ENCODE data around the gene MED12L.

MED12L gene

DNA sequence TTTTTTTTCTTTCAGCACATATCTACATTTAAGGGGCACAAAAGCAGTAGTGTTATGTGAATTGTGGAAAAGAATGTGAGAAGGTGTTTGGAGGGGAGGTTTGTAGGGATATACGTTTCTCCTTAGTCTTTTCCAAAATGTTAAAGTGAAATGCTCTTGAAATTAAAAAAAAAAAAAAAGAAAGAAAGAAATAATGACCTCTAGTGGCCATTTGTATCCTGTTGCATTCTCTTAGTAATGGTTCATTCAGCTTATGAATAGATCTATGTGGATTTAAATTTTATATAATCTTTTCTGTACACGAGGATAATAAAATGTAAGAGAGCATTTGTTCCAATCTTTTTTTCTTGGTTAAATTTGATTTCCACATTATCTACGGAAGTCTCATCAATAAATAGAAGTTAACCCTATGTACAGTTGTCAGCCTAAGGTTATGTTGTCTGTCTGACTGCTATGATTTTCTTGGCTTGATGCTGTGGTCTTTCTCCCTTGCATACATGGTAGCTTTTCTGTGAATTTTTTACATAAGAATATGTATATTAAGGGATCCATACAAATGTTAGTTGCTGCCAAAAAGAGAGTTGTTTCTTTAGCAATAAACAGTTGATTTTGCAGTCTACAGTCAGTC lies 242.2 kb downstream of the MED12L start:
- Histone ChIP-seq H4K20me1 (ENCODE audit: insufficient read depth, low read length) (no peaks in the 10 kb centered on the region), H3K4me2 (ENCODE audit: low read length) (no peak overlapping the region), H3K9me2 (ENCODE audit: low read depth, low read length) (no peaks in the 10 kb centered on the region), H3K27ac (ENCODE audit: low read depth, low read length, poor library complexity, severe bottlenecking) (no peak overlapping the region), H3K9ac (ENCODE audit: low read length) (no peak overlapping the region), H3K9me3 (ENCODE audit: low read length) (no peaks in the 10 kb centered on the region), H3F3A (ENCODE audit: insufficient read depth, low read length) (no peaks in the 10 kb centered on the region), H3K4me1 (ENCODE audit: insufficient read depth, low read length, severe bottlenecking) (peaks cover 8% of the 10 kb centered on the region), H3K27me3 (ENCODE audit: insufficient read depth, low read length) (no peaks in the 10 kb centered on the region), H3K4me3 (ENCODE audit: low read depth, low read length, poor library complexity, severe bottlenecking) (no peak overlapping the region), H3K79me2 (ENCODE audit: insufficient read depth, low read length) (no peaks in the 10 kb centered on the region), H3K36me3 (ENCODE audit: insufficient read depth, low read length) (no peaks in the 10 kb centered on the region), H2AFZ (ENCODE audit: low read length) (no peak overlapping the region)
- TF ChIP-seq, protein P1, sequence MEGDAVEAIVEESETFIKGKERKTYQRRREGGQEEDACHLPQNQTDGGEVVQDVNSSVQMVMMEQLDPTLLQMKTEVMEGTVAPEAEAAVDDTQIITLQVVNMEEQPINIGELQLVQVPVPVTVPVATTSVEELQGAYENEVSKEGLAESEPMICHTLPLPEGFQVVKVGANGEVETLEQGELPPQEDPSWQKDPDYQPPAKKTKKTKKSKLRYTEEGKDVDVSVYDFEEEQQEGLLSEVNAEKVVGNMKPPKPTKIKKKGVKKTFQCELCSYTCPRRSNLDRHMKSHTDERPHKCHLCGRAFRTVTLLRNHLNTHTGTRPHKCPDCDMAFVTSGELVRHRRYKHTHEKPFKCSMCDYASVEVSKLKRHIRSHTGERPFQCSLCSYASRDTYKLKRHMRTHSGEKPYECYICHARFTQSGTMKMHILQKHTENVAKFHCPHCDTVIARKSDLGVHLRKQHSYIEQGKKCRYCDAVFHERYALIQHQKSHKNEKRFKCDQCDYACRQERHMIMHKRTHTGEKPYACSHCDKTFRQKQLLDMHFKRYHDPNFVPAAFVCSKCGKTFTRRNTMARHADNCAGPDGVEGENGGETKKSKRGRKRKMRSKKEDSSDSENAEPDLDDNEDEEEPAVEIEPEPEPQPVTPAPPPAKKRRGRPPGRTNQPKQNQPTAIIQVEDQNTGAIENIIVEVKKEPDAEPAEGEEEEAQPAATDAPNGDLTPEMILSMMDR (IDR thresholded peaks at IDR 0.05; ENCODE audit: low read length) = peak; percentile 74
- TF ChIP-seq EZH2 (IDR thresholded peaks at IDR 0.05; ENCODE audit: borderline replicate concordance, low read length) = no peak

DNA sequence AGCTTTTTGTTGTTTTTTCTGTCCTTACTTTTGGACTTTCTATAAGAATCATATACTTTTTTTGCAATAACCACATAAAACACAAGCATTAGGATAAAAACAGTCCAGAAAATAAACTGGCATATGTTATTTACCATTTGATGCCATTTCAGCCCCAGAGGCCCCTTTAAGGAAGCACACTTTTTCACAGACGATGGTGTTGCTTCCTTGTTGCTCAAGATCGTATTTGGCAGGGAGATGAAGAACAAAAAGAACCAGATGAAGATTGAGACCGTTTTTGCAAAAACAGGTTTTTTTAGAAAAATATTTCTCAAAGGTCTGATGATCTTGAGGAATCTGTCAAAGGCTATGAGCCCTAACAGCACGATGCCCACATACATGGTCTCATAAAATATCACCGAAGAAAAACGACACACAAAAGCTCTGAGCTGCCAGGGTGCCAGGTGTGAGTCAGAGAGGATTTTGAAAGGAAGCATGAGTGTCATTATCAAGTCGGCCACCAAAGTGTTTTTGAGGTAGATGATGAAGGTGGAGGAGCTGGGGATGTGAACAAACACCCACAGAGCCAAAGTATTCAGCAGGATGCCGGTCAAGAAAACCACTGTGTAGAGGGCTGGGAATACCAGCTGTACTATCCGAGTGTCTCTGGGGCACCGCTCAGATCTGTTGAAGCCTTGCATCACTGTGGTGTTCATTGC lies 243.0 kb downstream of the MED12L start:
- Histone ChIP-seq H3K9ac (ENCODE audit: low read length) (no peak overlapping the region), H3K79me2 (ENCODE audit: insufficient read depth, low read length) (no peaks in the 10 kb centered on the region), H3K27me3 (ENCODE audit: insufficient read depth, low read length) (no peaks in the 10 kb centered on the region), H3K9me2 (ENCODE audit: low read depth, low read length) (no peaks in the 10 kb centered on the region), H3K4me2 (ENCODE audit: low read length) (no peak overlapping the region), H3K9me3 (ENCODE audit: low read length) (no peaks in the 10 kb centered on the region), H3F3A (ENCODE audit: insufficient read depth, low read length) (no peaks in the 10 kb centered on the region), H2AFZ (ENCODE audit: low read length) (no peak overlapping the region), H3K4me3 (ENCODE audit: low read depth, low read length, poor library complexity, severe bottlenecking) (no peak overlapping the region), H3K27ac (ENCODE audit: low read depth, low read length, poor library complexity, severe bottlenecking) (no peak overlapping the region), H3K4me1 (ENCODE audit: insufficient read depth, low read length, severe bottlenecking) (peaks cover 8% of the 10 kb centered on the region), H3K36me3 (ENCODE audit: insufficient read depth, low read length) (no peaks in the 10 kb centered on the region), H4K20me1 (ENCODE audit: insufficient read depth, low read length) (no peaks in the 10 kb centered on the region)
- TF ChIP-seq, protein P1 (IDR thresholded peaks at IDR 0.05; ENCODE audit: low read length) = no peak
- TF ChIP-seq EZH2 (IDR thresholded peaks at IDR 0.05; ENCODE audit: borderline replicate concordance, low read length) = no peak

DNA sequence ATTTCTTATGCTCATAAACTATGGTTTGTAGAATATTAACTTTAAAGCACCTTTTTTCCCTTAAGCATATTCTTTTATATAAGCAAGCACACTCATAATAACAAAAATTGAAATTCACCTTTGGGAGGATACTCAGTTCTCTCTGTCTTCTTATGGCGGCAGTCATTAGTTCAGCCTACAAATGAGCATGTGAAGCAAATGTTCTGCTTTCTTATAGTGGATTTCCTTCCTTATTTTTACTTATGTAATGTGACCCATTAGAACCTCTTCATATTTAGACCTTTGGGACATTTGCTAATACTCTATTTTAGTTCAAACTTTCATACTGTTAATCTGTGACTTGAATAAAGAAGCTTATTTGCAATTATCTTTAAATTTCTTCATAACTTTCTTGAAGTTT lies 243.9 kb downstream of the MED12L start, which contains the start of gene P2RY13:
P2RY13 (minus strand) TSS at position 187 of the 400 bp plus-strand sequence; CDS start at position 166, 21 bp downstream.
- peaks cover 8% of the 10 kb centered on the region for H3K4me1 ChIP-seq (ENCODE audit: insufficient read depth, low read length, severe bottlenecking)
- no peaks in the 10 kb centered on the region for H3K79me2 ChIP-seq (ENCODE audit: insufficient read depth, low read length)

More for the DNA sequence above, 243.9 kb downstream of the MED12L start, which contains the start of gene P2RY13:
- Histone ChIP-seq H3F3A (ENCODE audit: insufficient read depth, low read length) (no peaks in the 10 kb centered on the region), H3K36me3 (ENCODE audit: insufficient read depth, low read length) (no peaks in the 10 kb centered on the region), H3K9me3 (ENCODE audit: low read length) (no peaks in the 10 kb centered on the region), H3K27me3 (ENCODE audit: insufficient read depth, low read length) (no peaks in the 10 kb centered on the region), H4K20me1 (ENCODE audit: insufficient read depth, low read length) (no peaks in the 10 kb centered on the region), H3K9ac (ENCODE audit: low read length) (no peak within 1 kb of the TSS), H3K4me2 (ENCODE audit: low read length) (no peak within 1 kb of the TSS), H2AFZ (ENCODE audit: low read length) (no peak within 1 kb of the TSS), H3K27ac (ENCODE audit: low read depth, low read length, poor library complexity, severe bottlenecking) (no peak within 1 kb of the TSS), H3K4me3 (ENCODE audit: low read depth, low read length, poor library complexity, severe bottlenecking) (no peak within 1 kb of the TSS), H3K9me2 (ENCODE audit: low read depth, low read length) (no peaks in the 10 kb centered on the region)
- TF ChIP-seq, protein P1 (IDR thresholded peaks at IDR 0.05; ENCODE audit: low read length) = no peak
- TF ChIP-seq EZH2 (IDR thresholded peaks at IDR 0.05; ENCODE audit: borderline replicate concordance, low read length) = no peak
